ENCODE measurements around the gene FAM200B. TPM values are rescaled to one million over a fixed set of nuclear protein-coding genes. Genes with fewer than 3 reads are reported as not detected.

FAM200B gene
- total RNA-seq, 2 donors from 2014 or later: 30.9 to 35.4 TPM

DNA sequence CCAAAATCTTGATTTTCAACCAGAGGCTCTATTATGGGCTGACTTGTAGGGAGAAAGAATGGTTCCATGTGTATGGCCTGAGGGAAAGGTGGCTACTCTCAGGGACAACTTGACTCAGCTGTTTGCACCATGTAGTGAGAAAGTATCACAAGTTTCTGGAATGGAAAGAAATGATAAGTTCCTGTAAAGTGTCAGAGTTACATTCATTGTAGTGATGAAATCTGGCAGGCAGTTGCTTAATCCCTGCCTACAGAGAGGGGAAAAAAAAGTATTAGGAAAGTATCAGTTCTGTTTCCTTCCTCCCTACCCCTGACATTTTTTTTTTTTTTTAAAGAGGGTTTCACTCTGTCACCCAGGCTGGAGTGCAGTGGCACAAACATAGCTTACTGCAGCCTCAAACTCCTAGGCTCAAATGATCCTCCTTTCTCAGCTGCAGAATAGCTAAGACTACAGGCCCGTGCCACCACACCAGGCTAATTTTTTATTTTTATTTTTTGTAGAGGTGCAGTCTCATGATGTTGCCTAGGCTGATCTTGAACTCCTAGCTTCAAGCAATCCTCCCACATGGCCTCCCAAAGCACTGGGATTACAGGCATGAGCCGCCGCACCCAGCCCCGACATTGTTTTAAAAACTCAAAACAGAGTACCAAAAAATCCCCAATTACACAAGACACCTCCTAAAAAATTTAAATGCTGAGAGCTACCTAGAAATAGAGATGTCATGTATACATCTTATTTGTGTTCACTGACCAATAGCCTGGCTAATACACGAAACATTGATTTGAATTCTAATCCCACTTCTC lies 21.7 kb upstream of the FAM200B start:
- intact Hi-C loops (cut with DNase I): no loop called here
- ATAC-seq (no peak), DNase-seq (no peak)

DNA sequence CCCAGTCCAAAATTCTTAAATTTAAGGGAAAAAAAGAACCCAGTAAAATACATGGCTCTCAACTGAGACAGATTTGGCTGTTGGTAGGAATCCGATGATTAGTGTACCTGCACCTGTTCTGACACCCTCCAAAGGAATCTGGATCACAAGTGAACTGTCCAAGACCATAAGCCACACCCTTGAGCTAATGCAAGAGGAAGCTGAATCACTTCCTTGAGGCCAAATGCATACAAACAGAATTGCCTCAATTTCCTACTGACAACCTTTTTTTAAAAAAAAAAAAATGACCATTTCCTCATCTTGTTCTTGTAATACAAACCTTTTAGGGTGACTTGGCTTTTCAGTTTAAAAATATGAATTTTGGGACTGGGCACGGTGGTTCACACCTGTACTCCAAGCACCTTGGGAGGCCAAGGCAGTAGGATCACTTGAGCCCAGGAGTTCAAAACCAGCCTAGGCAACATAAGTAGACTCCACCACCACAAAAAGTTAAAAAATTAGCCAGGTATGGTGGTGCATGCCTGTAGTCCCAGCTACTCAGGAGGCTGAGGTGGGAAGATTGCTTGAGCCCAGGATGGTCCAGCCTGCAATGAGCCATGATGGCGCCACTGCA lies 15.8 kb upstream of the FAM200B start:
- DNase-seq: no peak
- intact Hi-C loops (cut with DNase I): no loop called here
- peak; percentile 15 to 71 for ATAC-seq

DNA sequence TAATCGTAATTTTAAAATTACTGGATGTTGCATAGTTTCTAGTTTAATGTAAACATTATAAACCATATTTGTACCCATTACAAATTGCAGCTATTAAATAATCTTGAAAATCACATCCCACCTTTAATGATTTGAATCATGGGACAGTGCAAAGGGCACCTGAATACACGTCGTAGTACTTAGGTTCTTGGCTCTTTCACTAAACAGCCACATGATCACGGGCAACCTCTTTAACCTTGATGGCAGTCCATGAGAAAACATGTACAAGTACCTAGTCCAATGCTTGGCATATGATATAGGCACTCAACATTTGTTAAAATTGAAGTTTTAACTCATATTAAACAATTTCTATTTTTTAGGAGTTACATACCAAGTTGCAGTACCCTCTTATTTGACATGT lies 14.6 kb upstream of the FAM200B start:
- intact Hi-C loops (cut with DNase I): no loop called here
- no peak for DNase-seq

GRCh38 chr4:15668566-15669435 lies 12.8 kb upstream of the FAM200B start:
- no peak for DNase-seq
- no peak for ATAC-seq
- intact Hi-C loops (cut with DNase I): no loop called here

More for the DNA sequence above, 14.6 kb upstream of the FAM200B start:
- no peak for ATAC-seq

DNA sequence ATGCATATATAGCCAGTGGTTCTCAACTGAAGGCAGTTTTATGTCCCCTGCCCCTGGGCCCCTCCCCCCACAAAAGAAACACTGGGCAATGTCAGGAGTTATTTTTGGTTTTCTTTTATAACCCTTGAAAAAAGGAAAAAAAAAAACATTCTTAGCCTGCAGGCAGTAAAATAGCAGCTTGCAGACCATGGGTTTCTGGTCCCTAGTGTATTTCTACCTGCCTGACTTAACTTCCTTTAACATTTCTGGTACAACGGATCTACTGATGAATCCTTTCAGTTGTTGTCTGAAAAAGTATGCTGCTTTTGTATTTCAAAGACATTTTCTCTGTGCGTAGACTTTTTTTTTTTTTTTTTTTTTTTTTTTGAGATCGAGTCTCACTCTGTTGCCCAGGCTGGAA lies 11.1 kb upstream of the FAM200B start:
- ATAC-seq: no peak
- intact Hi-C loops (cut with DNase I): no loop called here

GRCh38 chr4:15672101-15672500 lies 9.5 kb upstream of the FAM200B start:
- intact Hi-C loops (cut with DNase I): no loop called here
- no peak for ATAC-seq
- DNase-seq: no peak

More for the DNA sequence above, 11.1 kb upstream of the FAM200B start:
- DNase-seq: no peak

DNA sequence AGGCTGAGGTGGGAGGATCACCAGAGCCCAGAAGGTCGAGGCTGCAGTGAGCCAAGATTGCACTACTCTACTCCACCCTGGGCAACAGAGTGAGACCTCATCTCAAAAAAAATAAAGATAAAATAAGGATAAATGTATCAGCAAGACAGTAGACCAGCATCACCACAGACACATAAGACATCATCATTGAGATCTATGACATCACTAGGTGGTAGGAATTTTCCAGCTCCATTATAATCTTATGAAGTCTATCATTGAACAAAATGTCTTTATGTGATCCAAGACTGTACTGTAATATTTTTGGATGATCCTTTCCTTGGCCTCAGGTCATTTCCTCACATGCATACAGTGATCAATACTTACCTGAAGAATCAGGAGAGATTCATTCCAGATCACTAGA lies 8.3 kb upstream of the FAM200B start:
- ATAC-seq: no peak
- intact Hi-C loops (cut with DNase I): no loop called here
- DNase-seq: no peak

- intact Hi-C loops (cut with DNase I): no loop called here
- no peak for DNase-seq
- ATAC-seq: no peak
These were observed 7.6 kb upstream of the FAM200B start for GRCh38 chr4:15674046-15674445.

GRCh38 chr4:15674926-15675325 lies 6.7 kb upstream of the FAM200B start:
- intact Hi-C loops (cut with DNase I): no loop called here
- no peak for ATAC-seq

GRCh38 chr4:15675356-15675755 lies 6.3 kb upstream of the FAM200B start:
- intact Hi-C loops (cut with DNase I): no loop called here
- DNase-seq (no peak), ATAC-seq (no peak)

More at GRCh38 chr4:15674926-15675325, 6.7 kb upstream of the FAM200B start:
- DNase-seq: no peak

DNA sequence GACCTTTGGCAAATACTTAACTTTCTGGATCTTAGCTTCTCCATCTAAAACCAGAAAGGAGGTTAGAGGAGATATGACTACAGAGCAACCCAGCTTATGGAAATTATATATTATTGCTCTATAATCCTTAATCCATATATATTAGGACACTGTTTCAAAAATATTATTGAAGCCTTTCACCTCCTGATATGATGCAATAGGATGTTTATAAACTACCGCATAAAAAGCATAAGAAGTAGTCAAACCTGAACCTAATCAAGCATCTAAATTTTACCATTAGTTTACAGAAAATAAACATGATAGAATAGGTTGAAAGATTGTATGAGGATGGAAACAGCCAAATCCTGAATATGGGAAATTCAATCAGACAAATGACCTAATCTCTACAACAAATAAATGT lies 5.6 kb upstream of the FAM200B start:
- DNase-seq (no peak), ATAC-seq (no peak)
- intact Hi-C loops (cut with DNase I): no loop called here

GRCh38 chr4:15676899-15677298 lies 4.7 kb upstream of the FAM200B start:
- DNase-seq (no peak), ATAC-seq (no peak)
- intact Hi-C loops (cut with DNase I): no loop called here

DNA sequence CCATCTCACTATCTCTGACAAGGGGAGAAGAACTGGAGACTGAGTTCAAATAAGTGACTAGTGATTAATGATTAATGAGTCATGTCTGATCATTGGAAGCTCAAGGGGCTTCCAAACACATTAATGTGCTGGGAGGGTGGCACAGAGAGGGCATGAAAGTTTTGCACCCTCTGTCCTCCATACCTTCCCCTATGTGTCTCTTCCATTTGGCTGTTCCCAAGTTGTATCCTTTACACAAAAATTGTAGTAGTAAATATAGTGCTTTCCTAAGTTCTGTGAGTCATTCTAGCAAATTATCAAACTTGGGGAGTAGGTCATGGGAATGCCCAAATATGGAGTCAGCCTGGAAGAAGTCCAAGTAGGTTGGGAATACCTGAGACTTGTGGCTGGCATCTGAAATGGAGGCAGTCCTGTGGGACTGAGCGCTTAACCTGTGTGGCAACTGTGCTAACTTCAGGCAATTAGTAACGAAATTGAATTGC lies 4.1 kb upstream of the FAM200B start:
- ATAC-seq (no peak), DNase-seq (no peak)
- intact Hi-C loops (cut with DNase I): no loop called here

GRCh38 chr4:15681067-15681371 lies 608 bp upstream of the FAM200B start:
- DNase-seq (no peak), ATAC-seq (no peak)
- intact Hi-C loops (cut with DNase I): no loop called here

- intact Hi-C loops (cut with DNase I): no loop called here
- no peak for DNase-seq
- no peak for ATAC-seq
These were observed 865 bp downstream of the FAM200B start for GRCh38 chr4:15682242-15683142.

GRCh38 chr4:15683143-15683495 lies 1.5 kb downstream of the FAM200B start:
- DNase-seq (no peak), ATAC-seq (no peak)
- intact Hi-C loops (cut with DNase I): no loop called here

- ATAC-seq (no peak), DNase-seq (no peak)
- intact Hi-C loops (cut with DNase I): no loop called here
These were observed 2.9 kb downstream of the FAM200B start for GRCh38 chr4:15684498-15684897.

DNA sequence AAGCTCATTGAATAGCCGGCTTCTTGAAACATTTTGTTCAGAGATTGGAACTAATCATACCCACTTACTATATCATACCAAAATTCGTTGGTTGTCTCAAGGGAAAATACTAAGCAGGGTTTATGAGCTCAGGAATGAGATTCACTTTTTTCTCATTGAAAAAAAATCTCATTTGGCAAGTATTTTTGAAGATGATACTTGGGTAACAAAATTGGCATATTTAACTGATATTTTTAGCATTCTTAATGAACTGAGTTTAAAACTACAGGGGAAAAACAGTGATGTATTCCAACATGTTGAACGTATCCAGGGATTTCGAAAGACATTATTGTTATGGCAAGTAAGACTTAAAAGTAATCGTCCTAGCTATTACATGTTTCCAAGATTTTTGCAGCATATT lies 6.4 kb downstream of the FAM200B start:
- intact Hi-C loops (cut with DNase I): no loop called here
- no peak for DNase-seq
- ATAC-seq: no peak

GRCh38 chr4:15689540-15689939 lies 7.9 kb downstream of the FAM200B start:
- intact Hi-C loops (cut with DNase I): no loop called here
- DNase-seq (no peak), ATAC-seq (peak in 1 of 2 donors; percentile 30)
